Ureter (tissue), 1 donor: Measurements from ENCODE around the gene JUN. TPM values are rescaled to one million over a fixed set of nuclear protein-coding genes. Genes with fewer than 3 reads are reported as not detected.
A peak's percentile ranks its signal among the peaks of the same experiment; 100 is the strongest.

Experiments used
- DNase-seq: peaks from one replicate; pipeline ENCODE4 v3.0.0-alpha.2; 2020; ENCODE audit warnings: low spot score
- total RNA-seq: library from RNA; stranded (reverse); gene quantifications from one replicate; pipeline ENCODE4 v1.2.4, GENCODE V29; 2023
- donor health status: DM: yes; HTN: yes; CAD: no.

JUN gene
- total RNA-seq, 1 donor from 2014 or later, result 37.9 TPM

GRCh38 chr1:58762806-58763205 lies 21.0 kb downstream of the JUN start:
- DNase-seq, result no peak

- peak; percentile 72 for DNase-seq
Observed at GRCh38 chr1:58755468-58755872, 28.4 kb downstream of the JUN start.

- no peak for DNase-seq
Observed at GRCh38 chr1:58754683-58755467, 29.0 kb downstream of the JUN start.

GRCh38 chr1:58754073-58754613 lies 29.7 kb downstream of the JUN start:
- DNase-seq, result no peak

- DNase-seq, result no peak
Observed at GRCh38 chr1:58753431-58753866, 30.4 kb downstream of the JUN start.

GRCh38 chr1:58749646-58750045 lies 34.2 kb downstream of the JUN start:
- no peak for DNase-seq

GRCh38 chr1:58748666-58749065 lies 35.2 kb downstream of the JUN start:
- no peak for DNase-seq

GRCh38 chr1:58746757-58747156 lies 37.1 kb downstream of the JUN start:
- DNase-seq, result no peak

- DNase-seq, result no peak
Observed at GRCh38 chr1:58746182-58746581, 37.7 kb downstream of the JUN start.

- DNase-seq, result no peak
Observed at GRCh38 chr1:58745666-58746065, 38.2 kb downstream of the JUN start.

GRCh38 chr1:58745117-58745516 lies 38.7 kb downstream of the JUN start:
- DNase-seq, result no peak

GRCh38 chr1:58741678-58742553 lies 41.9 kb downstream of the JUN start:
- no peak for DNase-seq

- DNase-seq, result no peak
Observed at GRCh38 chr1:58739856-58740466, 43.9 kb downstream of the JUN start.

- DNase-seq, result no peak
Observed at GRCh38 chr1:58738876-58739275, 45.0 kb downstream of the JUN start.

GRCh38 chr1:58735586-58735985 lies 48.3 kb downstream of the JUN start:
- DNase-seq, result no peak

- DNase-seq, result no peak
Observed at GRCh38 chr1:58734630-58735029, 49.2 kb downstream of the JUN start.

GRCh38 chr1:58732087-58732775 lies 51.6 kb downstream of the JUN start:
- no peak for DNase-seq
